ENCODE results near the gene PCDHGA1. TPM values are rescaled to one million over a fixed set of nuclear protein-coding genes. Genes with fewer than 3 reads are reported as not detected.
A peak's percentile ranks its signal among the peaks of the same experiment; 100 is the strongest.
"Not testable (repeated sequence)": the region's sequence is repeated elsewhere in the genome, so short reads cannot be mapped to it uniquely, and the experiment has no call there.

PCDHGA1 gene
- total and polyA plus RNA-seq, 9 donors, result 0.44 to 0.86 (median 0.63) TPM

DNA sequence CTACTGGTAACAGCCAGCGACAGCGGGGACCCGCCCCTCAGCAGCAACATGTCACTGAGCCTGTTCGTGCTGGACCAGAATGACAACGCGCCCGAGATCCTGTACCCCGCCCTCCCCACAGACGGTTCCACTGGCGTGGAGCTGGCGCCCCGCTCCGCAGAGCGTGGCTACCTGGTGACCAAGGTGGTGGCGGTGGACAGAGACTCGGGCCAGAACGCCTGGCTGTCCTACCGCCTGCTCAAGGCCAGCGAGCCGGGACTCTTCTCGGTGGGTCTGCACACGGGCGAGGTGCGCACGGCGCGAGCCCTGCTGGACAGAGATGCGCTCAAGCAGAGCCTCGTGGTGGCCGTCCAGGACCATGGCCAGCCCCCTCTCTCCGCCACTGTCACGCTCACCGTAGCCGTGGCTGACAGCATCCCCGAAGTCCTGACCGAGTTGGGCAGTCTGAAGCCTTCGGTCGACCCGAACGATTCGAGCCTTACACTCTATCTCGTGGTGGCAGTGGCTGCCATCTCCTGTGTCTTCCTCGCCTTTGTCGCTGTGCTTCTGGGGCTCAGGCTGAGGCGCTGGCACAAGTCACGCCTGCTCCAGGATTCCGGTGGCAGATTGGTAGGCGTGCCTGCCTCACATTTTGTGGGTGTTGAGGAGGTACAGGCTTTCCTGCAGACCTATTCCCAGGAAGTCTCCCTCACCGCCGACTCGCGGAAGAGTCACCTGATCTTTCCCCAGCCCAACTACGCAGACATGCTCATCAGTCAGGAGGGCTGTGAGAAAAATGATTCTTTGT, 64.3 kb downstream of the PCDHGA1 start:
- Histone ChIP-seq H3K9me3 (replicated peaks; ENCODE audit: control insufficient read depth, low read depth, low read length) (peaks cover 76% of the 10 kb centered on the region), H3K27me3 (ENCODE audit: control insufficient read depth, insufficient read depth, low read length) (peaks cover 21% of the 10 kb centered on the region)
- not testable (repeated sequence) for H3K4me3 ChIP-seq (ENCODE audit: low read length)

DNA sequence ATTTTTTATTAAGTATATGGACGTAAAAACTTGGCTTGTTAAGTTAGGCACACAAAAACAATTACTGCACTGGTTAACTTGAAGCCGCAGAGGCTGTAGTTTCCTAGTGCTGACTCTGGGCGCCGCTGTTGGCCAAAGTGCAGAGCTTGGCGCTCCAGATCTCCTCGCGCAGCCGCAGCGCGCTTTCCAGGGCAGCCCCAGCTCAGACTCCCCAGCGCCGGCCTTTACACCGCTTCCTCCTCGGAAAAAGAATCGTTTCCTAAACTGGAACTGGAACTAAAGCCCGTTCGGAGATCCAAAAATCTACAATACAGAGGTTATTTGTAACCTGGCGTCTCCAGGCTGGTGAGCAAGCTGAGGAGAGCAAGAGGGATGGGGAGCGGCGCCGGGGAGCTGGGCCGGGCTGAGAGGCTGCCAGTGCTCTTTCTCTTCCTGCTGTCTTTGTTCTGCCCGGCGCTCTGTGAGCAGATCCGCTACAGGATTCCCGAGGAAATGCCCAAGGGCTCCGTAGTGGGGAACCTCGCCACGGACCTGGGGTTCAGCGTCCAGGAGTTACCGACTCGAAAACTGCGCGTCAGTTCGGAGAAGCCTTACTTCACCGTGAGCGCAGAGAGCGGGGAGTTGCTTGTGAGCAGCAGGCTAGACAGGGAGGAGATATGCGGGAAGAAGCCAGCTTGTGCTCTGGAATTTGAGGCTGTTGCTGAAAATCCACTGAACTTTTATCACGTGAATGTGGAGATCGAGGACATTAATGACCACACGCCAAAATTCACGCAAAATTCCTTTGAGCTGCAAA, 67.6 kb downstream of the PCDHGA1 start, which contains the start of gene PCDHGB5:
Gene PCDHGB5 (plus strand): TSS at position 192 of the 796 bp plus-strand sequence. CDS start 181 bp downstream, at position 373.
- not testable (repeated sequence) for H3K4me1 ChIP-seq (ENCODE audit: control insufficient read depth, insufficient read depth, low read length); H3K4me3 ChIP-seq (ENCODE audit: low read length); H3K27ac ChIP-seq (ENCODE audit: low read length); H3K36me3 ChIP-seq (ENCODE audit: control insufficient read depth, insufficient read depth, low read length); DNase-seq
- H3K9me3 ChIP-seq (replicated peaks; ENCODE audit: control insufficient read depth, low read depth, low read length), result peaks cover 75% of the 10 kb centered on the region
- H3K27me3 ChIP-seq (ENCODE audit: control insufficient read depth, insufficient read depth, low read length), result peaks cover 18% of the 10 kb centered on the region
- 2% methylated on average over 9 of the region's 43 CpGs for WGBS (ENCODE audit: insufficient coverage)

More for the DNA sequence above, 64.3 kb downstream of the PCDHGA1 start:
- not testable (repeated sequence) for H3K36me3 ChIP-seq (ENCODE audit: control insufficient read depth, insufficient read depth, low read length); H3K27ac ChIP-seq (ENCODE audit: low read length); H3K4me1 ChIP-seq (ENCODE audit: control insufficient read depth, insufficient read depth, low read length); DNase-seq
- 42% methylated on average over 25 of the region's 53 CpGs for WGBS (ENCODE audit: insufficient coverage)

DNA sequence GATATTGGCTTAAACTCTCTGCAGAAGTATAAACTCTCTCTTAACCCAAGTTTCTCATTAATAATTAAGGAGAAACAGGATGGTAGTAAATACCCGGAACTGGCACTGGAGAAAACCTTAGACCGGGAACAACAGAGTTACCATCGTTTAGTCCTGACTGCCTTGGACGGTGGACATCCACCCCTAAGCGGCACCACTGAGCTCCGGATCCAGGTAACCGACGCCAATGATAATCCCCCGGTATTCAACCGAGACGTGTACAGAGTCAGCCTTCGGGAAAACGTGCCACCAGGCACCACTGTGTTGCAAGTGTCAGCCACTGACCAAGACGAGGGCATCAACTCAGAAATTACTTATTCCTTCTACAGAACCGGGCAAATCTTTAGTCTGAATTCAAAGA, 68.3 kb downstream of the PCDHGA1 start:
- no peak for DNase-seq
- Histone ChIP-seq H3K27me3 (ENCODE audit: control insufficient read depth, insufficient read depth, low read length) (peaks cover 17% of the 10 kb centered on the region), H3K36me3 (ENCODE audit: control insufficient read depth, insufficient read depth, low read length) (no peaks in the 10 kb centered on the region), H3K27ac (ENCODE audit: low read length) (no peak overlapping the region), H3K9me3 (replicated peaks; ENCODE audit: control insufficient read depth, low read depth, low read length) (peaks cover 75% of the 10 kb centered on the region), H3K4me3 (ENCODE audit: low read length) (no peak overlapping the region), H3K4me1 (ENCODE audit: control insufficient read depth, insufficient read depth, low read length) (no peaks in the 10 kb centered on the region)
- WGBS (ENCODE audit: insufficient coverage), result 24% methylated on average over 13 of the region's 15 CpGs

DNA sequence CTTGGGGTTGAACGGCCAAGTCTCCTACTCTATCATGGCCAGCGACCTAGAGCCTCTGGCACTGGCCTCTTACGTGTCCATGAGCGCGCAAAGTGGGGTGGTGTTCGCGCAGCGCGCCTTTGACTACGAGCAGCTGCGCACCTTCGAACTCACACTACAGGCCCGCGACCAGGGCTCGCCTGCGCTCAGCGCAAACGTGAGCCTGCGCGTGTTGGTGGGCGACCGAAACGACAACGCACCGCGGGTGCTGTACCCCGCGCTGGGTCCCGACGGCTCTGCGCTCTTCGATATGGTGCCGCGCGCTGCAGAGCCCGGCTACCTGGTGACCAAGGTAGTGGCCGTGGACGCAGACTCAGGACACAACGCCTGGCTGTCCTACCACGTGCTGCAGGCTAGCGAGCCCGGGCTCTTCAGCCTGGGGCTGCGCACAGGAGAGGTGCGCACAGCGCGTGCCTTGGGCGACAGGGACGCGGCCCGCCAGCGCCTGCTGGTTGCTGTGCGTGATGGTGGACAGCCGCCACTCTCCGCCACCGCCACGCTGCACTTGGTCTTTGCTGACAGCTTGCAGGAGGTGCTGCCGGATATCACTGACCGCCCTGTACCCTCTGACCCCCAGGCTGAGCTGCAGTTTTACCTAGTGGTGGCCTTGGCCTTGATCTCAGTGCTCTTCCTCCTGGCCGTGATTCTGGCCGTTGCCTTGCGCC, 69.4 kb downstream of the PCDHGA1 start:
- no peak for DNase-seq
- Histone ChIP-seq H3K9me3 (replicated peaks; ENCODE audit: control insufficient read depth, low read depth, low read length) (peaks cover 76% of the 10 kb centered on the region), H3K27me3 (ENCODE audit: control insufficient read depth, insufficient read depth, low read length) (peaks cover 17% of the 10 kb centered on the region), H3K4me3 (ENCODE audit: low read length) (no peak overlapping the region), H3K4me1 (ENCODE audit: control insufficient read depth, insufficient read depth, low read length) (no peaks in the 10 kb centered on the region), H3K27ac (ENCODE audit: low read length) (no peak overlapping the region), H3K36me3 (ENCODE audit: control insufficient read depth, insufficient read depth, low read length) (no peaks in the 10 kb centered on the region)
- 26% methylated on average over 61 of the region's 61 CpGs for WGBS (ENCODE audit: insufficient coverage)

DNA sequence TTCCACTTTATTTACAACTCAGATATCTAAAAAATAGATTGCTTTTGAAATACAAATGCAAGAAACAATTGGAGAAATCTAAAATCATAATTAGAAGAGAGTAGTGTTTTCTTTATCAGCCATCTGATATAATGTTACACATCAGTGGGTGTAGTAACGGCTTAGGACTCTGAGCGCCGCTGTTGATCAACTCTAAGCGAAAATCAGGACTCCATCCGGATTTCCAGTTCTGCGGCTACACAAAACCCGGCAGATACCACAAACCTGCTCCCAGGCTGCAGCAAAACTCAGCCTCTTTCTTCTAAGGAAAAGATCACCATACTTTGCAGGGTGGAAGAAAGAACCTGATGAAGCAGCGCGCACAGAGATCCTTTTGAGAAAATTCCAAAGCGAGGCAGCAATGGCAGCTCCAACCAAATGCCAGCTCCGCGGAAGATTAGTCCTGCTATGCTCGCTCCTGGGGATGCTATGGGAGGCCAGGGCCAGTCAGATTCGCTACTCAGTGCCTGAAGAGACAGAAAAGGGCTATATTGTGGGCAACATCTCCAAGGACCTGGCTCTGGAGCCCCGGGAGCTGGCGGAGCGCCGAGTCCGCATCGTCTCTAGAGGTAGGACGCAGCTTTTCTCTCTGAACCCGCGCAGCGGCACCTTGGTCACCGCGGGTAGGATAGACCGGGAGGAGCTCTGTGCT, 72.4 kb downstream of the PCDHGA1 start, which contains the start of gene PCDHGA9:
Gene PCDHGA9 (plus strand): TSS at position 226 of the 691 bp plus-strand sequence. CDS start 175 bp downstream, at position 401.
- peaks cover 85% of the 10 kb centered on the region for H3K9me3 ChIP-seq (replicated peaks; ENCODE audit: control insufficient read depth, low read depth, low read length)
- no peak within 1 kb of the TSS for H3K27ac ChIP-seq (ENCODE audit: low read length)

DNA sequence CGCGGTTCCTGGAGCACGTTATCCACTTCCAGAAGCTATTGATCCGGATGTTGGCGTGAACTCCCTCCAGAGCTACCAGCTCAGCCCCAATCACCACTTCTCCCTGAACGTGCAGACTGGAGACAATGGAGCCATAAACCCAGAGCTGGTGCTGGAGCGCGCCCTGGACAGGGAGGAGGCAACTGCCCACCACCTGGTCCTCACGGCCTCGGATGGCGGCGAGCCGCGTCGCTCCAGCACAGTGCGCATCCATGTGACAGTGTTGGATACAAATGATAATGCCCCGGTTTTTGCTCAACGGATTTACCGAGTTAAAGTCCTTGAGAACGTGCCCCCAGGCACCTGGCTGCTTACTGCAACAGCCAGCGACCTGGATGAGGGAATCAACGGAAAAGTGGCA, 73.1 kb downstream of the PCDHGA1 start:
- Histone ChIP-seq H3K27me3 (ENCODE audit: control insufficient read depth, insufficient read depth, low read length) (peaks cover 24% of the 10 kb centered on the region), H3K9me3 (replicated peaks; ENCODE audit: control insufficient read depth, low read depth, low read length) (peaks cover 89% of the 10 kb centered on the region), H3K4me1 (ENCODE audit: control insufficient read depth, insufficient read depth, low read length) (no peaks in the 10 kb centered on the region), H3K36me3 (ENCODE audit: control insufficient read depth, insufficient read depth, low read length) (no peaks in the 10 kb centered on the region), H3K27ac (ENCODE audit: low read length) (no peak overlapping the region), H3K4me3 (ENCODE audit: low read length) (no peak overlapping the region)
- WGBS (ENCODE audit: insufficient coverage), result 26% methylated on average over 20 of the region's 22 CpGs
- no peak for DNase-seq

More for the DNA sequence above, 72.4 kb downstream of the PCDHGA1 start, which contains the start of gene PCDHGA9:
- Histone ChIP-seq H3K27me3 (ENCODE audit: control insufficient read depth, insufficient read depth, low read length) (peaks cover 21% of the 10 kb centered on the region), H3K4me1 (ENCODE audit: control insufficient read depth, insufficient read depth, low read length) (no peaks in the 10 kb centered on the region), H3K4me3 (ENCODE audit: low read length) (peak within 1 kb of the TSS; percentile 31), H3K36me3 (ENCODE audit: control insufficient read depth, insufficient read depth, low read length) (no peaks in the 10 kb centered on the region)
- 12% methylated on average over 21 of the region's 27 CpGs for WGBS (ENCODE audit: insufficient coverage)
- DNase-seq, result peak; percentile 28

DNA sequence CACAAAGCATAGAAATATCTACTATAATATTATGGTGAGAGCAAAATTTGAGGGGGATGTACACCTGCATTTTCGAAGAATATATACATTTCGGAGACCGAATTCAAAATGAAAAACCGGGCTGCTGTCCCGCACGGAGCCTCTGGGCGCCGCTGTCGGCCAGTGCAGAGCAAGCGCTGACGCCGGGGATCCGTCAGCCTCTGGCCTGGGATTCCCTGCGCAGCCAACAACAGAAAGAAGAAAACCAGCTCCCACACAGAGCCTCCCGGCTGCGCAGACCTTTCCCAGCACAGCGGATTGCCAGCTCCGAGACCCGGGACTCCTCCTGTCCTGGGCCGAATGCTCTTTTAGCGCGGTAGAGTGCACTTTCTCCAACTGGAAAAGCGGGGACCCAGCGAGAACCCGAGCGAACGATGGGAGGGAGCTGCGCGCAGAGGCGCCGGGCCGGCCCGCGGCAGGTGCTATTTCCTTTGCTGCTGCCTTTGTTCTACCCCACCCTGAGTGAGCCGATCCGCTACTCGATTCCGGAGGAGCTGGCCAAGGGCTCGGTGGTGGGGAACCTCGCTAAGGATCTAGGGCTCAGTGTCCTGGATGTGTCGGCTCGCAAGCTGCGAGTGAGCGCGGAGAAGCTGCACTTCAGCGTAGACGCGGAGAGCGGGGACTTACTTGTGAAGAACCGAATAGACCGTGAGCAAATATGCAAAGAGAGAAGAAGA, 77.6 kb downstream of the PCDHGA1 start, which contains the start of gene PCDHGB6:
Gene PCDHGB6 (plus strand): TSS at position 232 of the 716 bp plus-strand sequence. CDS start 182 bp downstream, at position 414.
- H3K27ac ChIP-seq (ENCODE audit: low read length); H3K4me1 ChIP-seq (ENCODE audit: control insufficient read depth, insufficient read depth, low read length); H3K36me3 ChIP-seq (ENCODE audit: control insufficient read depth, insufficient read depth, low read length): not testable (repeated sequence)
- Histone ChIP-seq H3K27me3 (ENCODE audit: control insufficient read depth, insufficient read depth, low read length) (peaks cover 21% of the 10 kb centered on the region), H3K4me3 (ENCODE audit: low read length) (peak within 1 kb of the TSS; percentile 27), H3K9me3 (replicated peaks; ENCODE audit: control insufficient read depth, low read depth, low read length) (peaks cover 86% of the 10 kb centered on the region)
- peak; percentile 45 for DNase-seq
- 10% methylated on average over 19 of the region's 51 CpGs for WGBS (ENCODE audit: insufficient coverage)

DNA sequence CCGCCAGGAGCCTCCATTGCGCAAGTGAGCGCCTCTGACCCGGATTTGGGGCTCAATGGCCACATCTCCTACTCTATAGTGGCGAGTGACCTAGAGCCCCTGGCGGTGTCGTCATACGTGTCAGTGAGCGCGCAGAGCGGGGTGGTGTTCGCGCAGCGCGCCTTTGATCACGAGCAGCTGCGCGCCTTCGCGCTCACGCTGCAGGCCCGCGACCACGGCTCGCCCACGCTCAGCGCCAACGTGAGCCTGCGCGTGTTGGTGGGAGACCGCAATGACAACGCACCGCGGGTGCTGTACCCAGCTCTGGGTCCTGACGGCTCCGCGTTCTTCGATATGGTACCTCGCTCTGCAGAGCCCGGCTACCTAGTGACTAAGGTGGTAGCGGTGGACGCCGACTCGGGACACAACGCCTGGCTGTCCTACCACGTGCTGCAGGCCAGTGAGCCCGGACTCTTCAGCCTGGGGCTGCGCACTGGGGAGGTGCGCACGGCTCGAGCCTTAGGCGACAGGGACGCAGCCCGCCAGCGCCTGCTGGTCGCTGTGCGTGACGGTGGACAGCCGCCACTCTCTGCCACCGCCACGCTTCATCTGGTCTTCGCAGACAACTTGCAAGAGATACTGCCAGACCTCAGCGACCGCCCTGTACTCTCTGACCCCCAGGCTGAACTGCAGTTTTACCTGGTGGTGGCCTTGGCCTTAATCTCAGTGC, 79.4 kb downstream of the PCDHGA1 start:
- no peak for DNase-seq
- Histone ChIP-seq H3K4me1 (ENCODE audit: control insufficient read depth, insufficient read depth, low read length) (no peaks in the 10 kb centered on the region), H3K27ac (ENCODE audit: low read length) (no peak overlapping the region), H3K4me3 (ENCODE audit: low read length) (no peak overlapping the region), H3K36me3 (ENCODE audit: control insufficient read depth, insufficient read depth, low read length) (no peaks in the 10 kb centered on the region), H3K27me3 (ENCODE audit: control insufficient read depth, insufficient read depth, low read length) (peaks cover 27% of the 10 kb centered on the region), H3K9me3 (replicated peaks; ENCODE audit: control insufficient read depth, low read depth, low read length) (peaks cover 87% of the 10 kb centered on the region)
- WGBS (ENCODE audit: insufficient coverage), result 16% methylated on average over 64 of the region's 64 CpGs
